ENCODE results near the gene LAIR2. TPM values are rescaled to one million over a fixed set of nuclear protein-coding genes. Genes with fewer than 3 reads are reported as not detected.

Gene LAIR2
- total RNA-seq (2021; fragmentation: NEBNext Ultra II Directional; extraction: Animal tissue kit (Norgen Biotek cat#: 25700)) = not detected
- long read RNA-seq = 0 reads

GRCh38 chr19:54502518-54503048 is at the start of gene LAIR2:
TSS of gene LAIR2 (plus strand) at chr19:54502831. CDS start at chr19:54502919, 88 bp downstream.
- no peak for DNase-seq
- Mint-ChIP-seq H3K4me1 (ENCODE audit: low read depth) (no peaks in the 10 kb centered on the region), H3K27ac (no peak within 1 kb of the TSS), H3K27me3 (ENCODE audit: insufficient read depth) (peaks cover 4% of the 10 kb centered on the region; the same call in 1 of the 2 replicates), H3K9me3 (peaks cover 7% of the 10 kb centered on the region; the same call in 1 of the 2 replicates), H3K36me3 (ENCODE audit: low read depth) (no peaks in the 10 kb centered on the region), H3K4me3 (no peak within 1 kb of the TSS)
- TF ChIP-seq CTCF (IDR thresholded peaks at IDR 0.05) = no peak

GRCh38 chr19:54453921-54454780 is 48.5 kb upstream of the LAIR2 start:
- Mint-ChIP-seq H3K27me3 (ENCODE audit: insufficient read depth) (peaks cover 16% of the 10 kb centered on the region), H3K4me3 (no peak overlapping the region), H3K4me1 (ENCODE audit: low read depth) (peaks cover 30% of the 10 kb centered on the region), H3K27ac (no peak overlapping the region), H3K9me3 (no peaks in the 10 kb centered on the region), H3K36me3 (ENCODE audit: low read depth) (peaks cover 60% of the 10 kb centered on the region)
- no peak for DNase-seq
- no peak for TF ChIP-seq CTCF (IDR thresholded peaks at IDR 0.05)

GRCh38 chr19:54454781-54455675 is 47.6 kb upstream of the LAIR2 start:
- Mint-ChIP-seq H3K36me3 (ENCODE audit: low read depth) (peaks cover 63% of the 10 kb centered on the region), H3K9me3 (no peaks in the 10 kb centered on the region), H3K27ac (no peak overlapping the region)

GRCh38 chr19:54455786-54456422 is 46.7 kb upstream of the LAIR2 start:
- no peak for TF ChIP-seq CTCF (IDR thresholded peaks at IDR 0.05)
- Mint-ChIP-seq H3K36me3 (ENCODE audit: low read depth) (peaks cover 56% of the 10 kb centered on the region), H3K9me3 (no peaks in the 10 kb centered on the region), H3K4me1 (ENCODE audit: low read depth) (peaks cover 28% of the 10 kb centered on the region), H3K4me3 (no peak overlapping the region), H3K27me3 (ENCODE audit: insufficient read depth) (peaks cover 21% of the 10 kb centered on the region), H3K27ac (no peak overlapping the region)
- DNase-seq = no peak

More at GRCh38 chr19:54454781-54455675, 47.6 kb upstream of the LAIR2 start:
- Mint-ChIP-seq H3K27me3 (ENCODE audit: insufficient read depth) (peaks cover 18% of the 10 kb centered on the region), H3K4me1 (ENCODE audit: low read depth) (peaks cover 37% of the 10 kb centered on the region), H3K4me3 (no peak overlapping the region)
- no peak for TF ChIP-seq CTCF (IDR thresholded peaks at IDR 0.05)
- DNase-seq = no peak
